Measurements from ENCODE around the gene FURIN. TPM values are rescaled to one million over a fixed set of nuclear protein-coding genes. Genes with fewer than 3 reads are reported as not detected.
A peak's percentile ranks its signal among the peaks of the same experiment; 100 is the strongest.

FURIN gene
- total and polyA plus RNA-seq, 9 of the 15 experiments (the other 6 are each of a cell fraction or from before 2014, with no cell fraction given): 0.92 to 99.9 (median 34.8) TPM

GRCh38 chr15:90862964-90863778, 5.2 kb upstream of the FURIN start:
- in situ Hi-C loops (cut with MboI): no loop called here
- Histone ChIP-seq H3K4me1 (replicated peaks in 1 of 2; ENCODE audit: control insufficient read depth in 2 of 2, insufficient read depth in 2 of 2, low read length in 2 of 2) (peaks cover 34 to 42% of the 10 kb centered on the region in 2 experiments), H3K4me2 (ENCODE audit: insufficient read depth, low read length) (no peak overlapping the region), H3K9ac (ENCODE audit: insufficient read depth in 1 of 2, low read depth in 2 of 2, low read length in 2 of 2) (peak overlapping the region in 1 of 2 experiments; percentile 47; a peak in 2 of 4 replicates), H3K36me3 (ENCODE audit: control insufficient read depth, insufficient read depth, low read length) (no peaks in the 10 kb centered on the region), H3K4me3 (no peak overlapping the region), H3K27ac (ENCODE audit: extremely low read depth, low read depth, low read length) (no peak overlapping the region), H3K79me2 (ENCODE audit: control insufficient read depth, insufficient read depth, low read length) (no peaks in the 10 kb centered on the region), H2AFZ (ENCODE audit: low read depth, low read length) (peak overlapping the region; percentile 30; the same call in 1 of the 2 replicates), H4K20me1 (replicated peaks; ENCODE audit: control insufficient read depth, insufficient read depth, low read length) (no peaks in the 10 kb centered on the region), H3K9me1 (ENCODE audit: control insufficient read depth, insufficient read depth, low read length) (no peaks in the 10 kb centered on the region), H3K9me3 (replicated peaks; ENCODE audit: control insufficient read depth, insufficient read depth, low read depth, low read length) (no peaks in the 10 kb centered on the region), H3K27me3 (ENCODE audit: control insufficient read depth in 2 of 2, insufficient read depth in 2 of 2, low read length in 2 of 2) (no peaks in the 10 kb centered on the region; a peak in 1 of 5 replicates)
- ChIA-PET POLR2A (interaction anchor here (0.6 to 1.7 kb wide), 3 partner anchors 11 to 27 kb away, joined by 3 to 4 read pairs (median 3); no protein-coding TSS in a partner anchor), CTCF (ENCODE audit: low intra/inter-chr PET ratio) (no interaction called here)
- ATAC-seq (0 out of 3 replicates have a peak, but pooled peaks have one; percentile 7), FAIRE-seq (no peak), DNase-seq (ENCODE audit: extremely low read depth in 1 of 4, low spot score in 3 of 4) (no peak)
- BruUV-seq (replicated peaks): no TSS peak
- WGBS (ENCODE audit: insufficient coverage, low coverage, missing lambda C conversion rate): 52% methylated on average over 5 of the region's 5 CpGs
- intact Hi-C loops (cut with micrococcal nuclease): no loop called here
- TF ChIP-seq NR2C2 (CRISPR knock-in tag; IDR thresholded peaks at IDR 0.05) (no peak), NR2C2 (tag; IDR thresholded peaks at IDR 0.05) (peak; percentile 81), RBM22 (IDR thresholded peaks at IDR 0.05; ENCODE audit: low read depth, low read length, poor library complexity, severe bottlenecking) (no peak), PURB (CRISPR knock-in tag; IDR thresholded peaks at IDR 0.05; ENCODE audit: low read depth) (0 out of 2 replicates have a peak, but pooled peaks have one; percentile 52), ZNF583 (CRISPR knock-in tag; IDR thresholded peaks at IDR 0.05) (no peak), ZEB2 (IDR thresholded peaks at IDR 0.05) (no peak), MAFK (IDR thresholded peaks at IDR 0.05; ENCODE audit: low read length) (no peak), ZNF23 (CRISPR knock-in tag; IDR thresholded peaks at IDR 0.05) (no peak), RBM15 (IDR thresholded peaks at IDR 0.05; ENCODE audit: insufficient read depth, low read length) (no peak), NUFIP1 (IDR thresholded peaks at IDR 0.05; ENCODE audit: partially characterized antibody) (no peak), FOXP4 (CRISPR knock-in tag; IDR thresholded peaks at IDR 0.05; ENCODE audit: borderline replicate concordance) (no peak), SIX5 (IDR thresholded peaks at IDR 0.05; ENCODE audit: borderline replicate concordance in 1 of 2, insufficient read depth in 1 of 2, low read depth in 1 of 2, low read length in 2 of 2) (no peak), PHB (CRISPR knock-in tag; IDR thresholded peaks at IDR 0.05) (no peak), ZNF311 (CRISPR knock-in tag; IDR thresholded peaks at IDR 0.05) (no peak), LCOR (CRISPR knock-in tag; IDR thresholded peaks at IDR 0.05) (no peak), MNT (conservative IDR thresholded peaks at IDR 0.05) (no peak)

Data from K562 (cell line).